Stimulated activated CD8-positive, alpha-beta memory T cell treated with anti-CD3 and anti-CD28 coated beads, Interleukin-4, amount 100 ng/mL, for 1 hour (primary cell): ENCODE data around the gene DUSP28.

Source experiments
- DNase-seq, 2 donors: peaks; one replicate each; pipeline ENCODE4 v3.0.0-alpha.2; 2020; ENCODE audit warnings: low read depth in 2 of 2, low spot score in 1 of 2

Gene DUSP28

GRCh38 chr2:240572141-240573031 is 12.2 kb downstream of the DUSP28 start:
- no peak for DNase-seq

- no peak for DNase-seq
Measured at GRCh38 chr2:240573071-240573515, 12.9 kb downstream of the DUSP28 start.

- DNase-seq, result no peak
Measured at GRCh38 chr2:240573516-240574385, 13.6 kb downstream of the DUSP28 start.

GRCh38 chr2:240574386-240575100 is 14.4 kb downstream of the DUSP28 start:
- DNase-seq, result no peak

GRCh38 chr2:240575101-240575965 is 15.2 kb downstream of the DUSP28 start:
- DNase-seq, result no peak

- DNase-seq, result no peak
Measured at GRCh38 chr2:240576036-240576435, 15.9 kb downstream of the DUSP28 start.

GRCh38 chr2:240576436-240577205 is 16.5 kb downstream of the DUSP28 start:
- no peak for DNase-seq

GRCh38 chr2:240577281-240578109 is 17.3 kb downstream of the DUSP28 start:
- DNase-seq, result no peak

GRCh38 chr2:240578110-240578450 is 17.9 kb downstream of the DUSP28 start:
- no peak for DNase-seq

GRCh38 chr2:240578488-240578887 is 18.3 kb downstream of the DUSP28 start:
- no peak for DNase-seq

GRCh38 chr2:240579071-240579762 is 19.1 kb downstream of the DUSP28 start:
- no peak for DNase-seq

- peak in 1 of 2 donors; percentile 52 for DNase-seq
Measured at GRCh38 chr2:240579771-240580614, 19.8 kb downstream of the DUSP28 start.

GRCh38 chr2:240581811-240582210 is 21.7 kb downstream of the DUSP28 start:
- no peak for DNase-seq

GRCh38 chr2:240582781-240583180 is 22.6 kb downstream of the DUSP28 start:
- no peak for DNase-seq

- no peak for DNase-seq
Measured at GRCh38 chr2:240583774-240584173, 23.6 kb downstream of the DUSP28 start.

GRCh38 chr2:240584486-240585031 is 24.4 kb downstream of the DUSP28 start:
- DNase-seq, result no peak

- no peak for DNase-seq
Measured at GRCh38 chr2:240585101-240585500, 24.9 kb downstream of the DUSP28 start.
